IPS-NIHi7 (cell line): ENCODE measurements around the gene ZNF385B.

Experiments
- DNase-seq: peaks from one replicate; pipeline ENCODE4 v3.0.0; 2012; ENCODE audit warnings: mixed read lengths; ENCODE audit errors: extremely low spot score

ZNF385B gene

DNA sequence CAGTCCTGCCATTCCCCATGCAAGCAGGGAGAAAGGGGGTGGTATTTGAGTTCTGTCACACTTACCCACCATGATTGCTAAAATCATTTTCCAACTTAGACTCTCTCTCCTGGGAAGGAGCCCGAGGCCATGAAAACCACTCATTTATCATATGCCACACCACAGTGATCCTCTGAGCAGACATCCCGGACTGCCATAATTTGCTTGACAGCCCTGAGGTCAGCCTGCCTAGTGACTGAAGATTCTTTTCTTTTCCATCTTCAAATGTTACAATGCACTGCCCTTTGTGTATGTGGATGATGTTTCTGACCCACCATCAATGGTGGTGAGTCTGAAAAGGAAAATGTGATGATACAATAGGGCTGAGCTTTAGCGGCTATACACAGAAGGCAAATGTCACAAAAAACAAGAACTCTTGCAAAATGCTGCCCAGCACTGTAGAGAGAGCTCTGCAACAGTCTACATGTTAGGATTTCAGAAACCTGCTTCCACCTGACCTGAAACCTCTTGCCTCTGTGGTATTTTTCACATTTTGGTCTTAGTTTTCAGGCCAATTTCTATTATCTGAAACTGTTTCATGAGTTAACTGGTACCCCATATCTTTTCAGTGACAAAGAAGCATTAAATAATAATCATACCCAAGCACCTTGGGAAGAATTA lies 272.8 kb downstream of the ZNF385B start:
- DNase-seq: no peak

DNA sequence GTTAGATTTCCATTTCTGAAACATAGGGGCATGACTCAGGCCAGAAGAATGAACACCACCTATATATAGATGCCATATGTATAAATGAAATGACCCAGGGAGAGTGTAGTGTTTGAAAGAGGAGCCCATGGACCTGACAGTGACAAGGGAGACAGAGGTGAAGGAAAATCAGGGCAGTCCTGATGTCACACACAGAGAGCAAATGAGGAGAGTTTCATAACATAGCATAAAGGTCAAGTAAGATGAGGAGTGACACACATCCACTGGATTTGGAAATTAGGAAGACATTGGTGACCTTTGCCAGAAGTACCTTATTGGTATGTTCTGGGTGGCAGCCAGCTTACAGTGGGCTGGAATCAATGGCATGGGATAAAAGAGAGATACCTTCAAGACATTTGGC lies 276.7 kb downstream of the ZNF385B start:
- DNase-seq: no peak

GRCh38 chr2:179581605-179582004 lies 279.8 kb downstream of the ZNF385B start:
- DNase-seq: no peak

GRCh38 chr2:179580378-179581146 lies 280.9 kb downstream of the ZNF385B start:
- DNase-seq: no peak

DNA sequence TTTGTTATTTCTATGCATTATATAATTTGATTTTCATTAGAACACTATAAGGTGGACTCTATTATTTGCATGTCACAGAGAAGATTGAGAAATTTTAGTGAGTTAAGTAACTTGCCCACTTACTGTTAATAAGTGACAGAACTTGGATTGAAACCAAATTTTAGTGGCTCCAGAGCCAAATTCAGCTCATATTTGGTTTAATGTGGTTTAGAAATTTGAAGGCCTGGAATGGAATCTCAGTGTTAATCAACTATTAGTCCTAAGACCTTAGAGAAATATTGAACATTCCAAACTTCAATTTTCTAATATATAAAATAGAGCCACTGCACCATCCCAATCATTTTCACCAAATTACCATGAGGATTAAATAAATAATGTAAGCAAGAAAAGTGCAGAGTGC lies 281.6 kb downstream of the ZNF385B start:
- no peak for DNase-seq

GRCh38 chr2:179578171-179578916 lies 283.1 kb downstream of the ZNF385B start:
- no peak for DNase-seq

- DNase-seq: no peak
These were observed 287.3 kb downstream of the ZNF385B start for GRCh38 chr2:179574061-179574519.

GRCh38 chr2:179572544-179572943 lies 288.9 kb downstream of the ZNF385B start:
- DNase-seq: no peak

DNA sequence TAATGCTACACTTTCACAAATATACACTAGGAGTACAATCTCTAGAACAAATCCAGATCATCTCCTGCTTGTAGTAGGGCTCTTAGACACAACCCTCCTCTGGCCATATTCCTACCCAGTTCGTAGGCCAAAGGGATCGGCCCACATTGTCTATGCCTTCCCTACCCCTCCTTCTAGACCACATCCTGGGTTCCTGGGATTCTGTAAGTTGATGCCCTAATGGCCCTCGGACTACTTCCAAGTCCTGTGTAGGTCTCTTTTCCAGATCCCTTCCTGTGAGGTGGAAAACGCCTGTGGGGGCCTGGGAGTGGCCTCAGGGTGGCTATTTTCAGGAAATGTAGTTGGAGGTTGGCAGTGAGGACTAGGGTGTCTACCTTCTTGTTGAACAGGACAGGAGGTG lies 289.7 kb downstream of the ZNF385B start:
- no peak for DNase-seq

- no peak for DNase-seq
These were observed 290.2 kb downstream of the ZNF385B start for GRCh38 chr2:179571252-179571651.

GRCh38 chr2:179569831-179570233 lies 291.6 kb downstream of the ZNF385B start:
- no peak for DNase-seq

DNA sequence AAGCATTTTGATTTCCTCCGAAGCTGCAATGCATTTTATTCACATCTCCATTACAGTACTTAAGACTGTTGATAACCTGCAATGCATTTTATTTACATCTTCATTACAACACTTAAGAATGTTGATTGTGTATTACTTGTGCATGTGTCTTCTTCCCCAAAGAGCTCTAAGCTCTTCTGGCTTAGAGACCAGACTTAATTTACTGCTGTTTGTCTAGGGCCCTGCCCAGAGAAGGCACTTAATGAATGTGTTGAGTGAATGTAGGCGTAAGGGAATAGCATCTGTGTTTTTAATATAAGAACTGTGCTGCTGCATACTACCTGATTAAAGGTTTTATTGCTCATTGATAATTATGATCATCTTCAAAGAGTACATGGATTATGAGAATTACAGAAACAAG lies 295.6 kb downstream of the ZNF385B start:
- no peak for DNase-seq

DNA sequence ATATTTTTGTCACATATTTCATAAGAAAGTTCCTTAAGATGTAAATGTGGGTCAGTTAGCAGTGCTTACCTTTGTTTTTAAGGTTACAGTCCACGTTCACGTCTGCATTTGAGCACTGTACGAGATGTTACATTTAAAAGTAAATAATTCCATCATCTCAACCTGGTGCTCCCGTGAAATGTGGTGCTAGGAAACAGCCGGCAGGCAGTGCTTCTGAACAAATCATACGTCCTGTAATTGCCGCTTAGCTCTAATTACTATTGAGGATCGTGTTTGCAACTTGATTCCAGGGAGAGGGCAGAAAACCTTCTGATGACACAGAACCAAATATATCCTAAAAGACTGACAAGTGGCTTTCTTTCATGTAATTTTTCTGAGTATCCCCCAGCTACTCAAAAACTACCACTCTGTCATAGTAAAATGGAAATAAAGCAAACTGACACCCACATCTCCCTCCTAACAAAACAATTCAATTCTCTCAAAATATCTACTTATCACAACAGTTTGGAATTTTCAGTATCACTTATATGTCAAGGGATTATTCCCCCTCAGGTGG lies 299.0 kb downstream of the ZNF385B start:
- no peak for DNase-seq

DNA sequence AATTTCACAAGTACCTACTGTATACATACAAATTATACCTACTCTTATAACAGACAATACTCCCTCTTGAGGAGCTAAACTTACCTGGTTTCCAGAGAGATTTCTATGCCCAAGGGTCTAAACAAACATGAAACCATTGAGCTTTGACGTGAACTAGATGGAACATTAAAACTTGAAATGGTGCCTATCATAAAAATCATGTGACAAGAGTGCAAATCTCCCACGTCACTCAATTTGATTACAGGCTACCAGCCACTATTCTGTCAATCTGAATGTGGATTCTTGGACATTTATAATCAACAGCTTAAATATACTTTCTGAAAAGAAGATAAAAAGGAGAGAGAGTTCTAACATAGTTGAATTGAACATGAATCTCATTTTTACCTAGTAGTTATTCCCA lies 299.7 kb downstream of the ZNF385B start:
- no peak for DNase-seq

DNA sequence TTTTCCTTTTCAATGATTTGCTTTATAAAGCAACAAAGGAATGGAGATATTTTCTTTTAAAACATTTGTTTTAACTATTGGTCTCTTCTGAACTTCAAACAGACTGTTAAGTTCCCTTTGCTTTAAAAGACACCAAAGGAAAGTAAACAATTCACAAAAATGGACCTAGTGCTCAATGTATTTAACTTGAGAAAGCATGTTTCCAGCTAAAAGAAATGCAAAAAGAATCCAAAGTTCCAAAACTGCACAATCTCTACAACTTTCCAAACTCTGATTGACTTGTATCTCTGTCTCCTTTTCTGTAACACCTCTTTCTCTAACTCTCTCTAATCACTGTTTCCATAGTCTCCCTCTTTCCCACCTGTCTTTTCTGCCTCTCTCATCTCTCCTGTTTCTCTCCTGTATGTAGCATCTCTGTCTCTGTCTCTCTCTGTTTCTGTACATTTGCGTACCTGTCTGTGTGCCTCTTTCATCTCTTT lies 301.1 kb downstream of the ZNF385B start:
- DNase-seq: no peak

DNA sequence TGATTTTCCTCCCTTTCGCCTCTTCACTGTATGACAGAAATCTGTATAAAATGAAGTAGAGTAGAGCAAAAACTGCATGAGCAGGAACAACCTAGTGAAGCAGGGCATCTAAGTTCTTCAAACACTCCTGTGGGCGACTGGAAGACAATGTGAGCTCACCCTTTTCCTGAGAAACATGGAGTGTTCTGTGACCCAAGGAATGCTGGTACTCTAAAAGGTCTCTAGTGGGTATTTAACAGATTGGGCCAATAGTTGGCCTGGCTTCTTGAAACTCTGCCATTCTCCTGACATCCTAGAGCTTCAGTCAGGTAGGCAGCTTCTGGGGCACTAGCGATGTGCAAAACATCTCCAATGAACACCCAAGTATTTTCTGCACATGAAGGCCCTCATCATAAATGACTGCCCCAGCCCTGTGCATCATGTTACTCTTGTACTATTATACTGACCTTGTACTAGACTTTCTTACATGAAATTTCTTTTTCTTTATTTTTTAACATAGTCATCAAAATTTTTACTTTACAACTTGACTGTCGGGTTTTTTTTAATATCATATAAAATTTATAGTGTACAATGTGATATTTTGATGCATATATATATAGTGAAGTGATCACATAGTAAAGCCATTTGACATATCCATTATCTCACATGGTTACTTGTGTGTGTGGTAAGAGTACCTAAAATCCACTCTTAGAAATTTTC lies 302.2 kb downstream of the ZNF385B start:
- DNase-seq: no peak

- DNase-seq: no peak
These were observed 303.1 kb downstream of the ZNF385B start for GRCh38 chr2:179558010-179558934.

GRCh38 chr2:179556425-179556824 lies 305.0 kb downstream of the ZNF385B start:
- DNase-seq: no peak

DNA sequence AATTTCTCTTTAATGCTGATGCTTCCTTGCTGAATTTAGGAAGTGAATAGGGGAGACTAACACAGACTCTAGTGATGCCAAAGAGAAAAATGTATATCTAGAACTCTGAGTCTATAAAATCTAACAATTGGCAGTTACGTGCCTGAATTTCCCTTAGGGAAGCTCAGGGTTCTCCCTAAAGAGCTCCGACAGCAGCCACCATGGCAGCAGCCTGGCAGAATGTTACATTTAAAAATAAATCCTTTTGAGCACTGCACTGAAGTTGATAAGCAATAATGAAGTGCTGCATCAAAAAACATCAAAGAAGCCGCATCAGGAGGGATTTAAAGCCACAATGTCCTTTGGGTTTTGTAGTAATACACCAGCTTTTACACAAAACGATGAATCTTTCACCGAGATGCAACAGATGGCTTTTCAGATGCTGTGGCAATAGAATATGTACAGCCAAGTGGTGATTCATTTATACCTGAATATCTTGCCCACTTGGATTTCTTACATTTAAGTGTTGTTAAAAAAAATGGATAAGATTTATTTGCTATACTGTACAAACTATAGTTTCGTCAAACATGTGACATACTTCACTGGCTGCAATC lies 305.6 kb downstream of the ZNF385B start:
- no peak for DNase-seq
